Central memory CD4-positive, alpha-beta T cell (primary cell): ENCODE data around the gene PKIG.
"Not testable (repeated sequence)": the region's sequence is repeated elsewhere in the genome, so short reads cannot be mapped to it uniquely, and the experiment has no call there.

Source experiments
- DNase-seq: peaks from one replicate; pipeline ENCODE4 v3.0.0; 2022

The PKIG gene

GRCh38 chr20:44643596-44644229 is 61.3 kb downstream of the PKIG start:
- DNase-seq, result peak; percentile 70

GRCh38 chr20:44644230-44644617 is 61.8 kb downstream of the PKIG start:
- DNase-seq, result no peak

- peak; percentile 49 for DNase-seq
These were observed 62.3 kb downstream of the PKIG start for GRCh38 chr20:44644667-44645131.

GRCh38 chr20:44646023-44646640 is 63.8 kb downstream of the PKIG start:
- DNase-seq, result peak; percentile 33

GRCh38 chr20:44646641-44647274 is 64.4 kb downstream of the PKIG start:
- DNase-seq, result no peak

GRCh38 chr20:44648068-44648467 is 65.7 kb downstream of the PKIG start:
- no peak for DNase-seq

- no peak for DNase-seq
These were observed 66.2 kb downstream of the PKIG start for GRCh38 chr20:44648579-44648978.

- no peak for DNase-seq
These were observed 66.7 kb downstream of the PKIG start for GRCh38 chr20:44649126-44649525.

- DNase-seq, result no peak
These were observed 67.6 kb downstream of the PKIG start for GRCh38 chr20:44649976-44650375.

- DNase-seq, result peak; percentile 34
These were observed 68.5 kb downstream of the PKIG start for GRCh38 chr20:44650771-44651433.

- no peak for DNase-seq
These were observed 69.0 kb downstream of the PKIG start for GRCh38 chr20:44651434-44651683.

GRCh38 chr20:44651684-44652423 is 69.5 kb downstream of the PKIG start, which contains the start of gene ADA:
ADA (minus strand) TSS chr20:44651699; CDS start chr20:44651607, 92 bp downstream.
- peak; percentile 40 for DNase-seq

GRCh38 chr20:44653546-44653945 is 71.2 kb downstream of the PKIG start:
- DNase-seq, result no peak

GRCh38 chr20:44654210-44654609 is 71.8 kb downstream of the PKIG start:
- DNase-seq, result not testable (repeated sequence)

- no peak for DNase-seq
These were observed 74.1 kb downstream of the PKIG start for GRCh38 chr20:44656448-44656847.

GRCh38 chr20:44657875-44658274 is 75.5 kb downstream of the PKIG start:
- no peak for DNase-seq

- DNase-seq, result no peak
These were observed 76.4 kb downstream of the PKIG start for GRCh38 chr20:44658810-44659209.

- no peak for DNase-seq
These were observed 77.6 kb downstream of the PKIG start for GRCh38 chr20:44659931-44660330.

GRCh38 chr20:44660581-44660980 is 78.2 kb downstream of the PKIG start:
- DNase-seq, result no peak

GRCh38 chr20:44662261-44662660 is 79.9 kb downstream of the PKIG start:
- no peak for DNase-seq

GRCh38 chr20:44664131-44664530 is 81.8 kb downstream of the PKIG start:
- no peak for DNase-seq

GRCh38 chr20:44666066-44666465 is 83.7 kb downstream of the PKIG start:
- no peak for DNase-seq
